OCI-LY1 (cell line): Measurements from ENCODE around the gene ADAT1.

ENCODE experiments used
- CTCF ChIP-seq: fragments of 200-600 bp; sonication (generic), shearing (Covaris generic); IDR thresholded peaks from 2 replicates; pipeline ENCODE4 v1.5.1; 2017; ENCODE audit warnings: mild to moderate bottlenecking, antibody characterized with exemption, low read length, moderate library complexity, mixed read lengths
- EZH2 ChIP-seq: fragments of 200-600 bp; sonication (generic), shearing (Covaris generic); IDR thresholded peaks from 2 replicates; pipeline ENCODE4 v1.8.0; 2017; ENCODE audit warnings: borderline replicate concordance, mixed run types, mild to moderate bottlenecking, antibody characterized with exemption, low read length, moderate library complexity, mixed read lengths

GRCh38 chr16:75629132-75629531, 6.1 kb upstream of the ADAT1 start:
- TF ChIP-seq CTCF (no peak), EZH2 (no peak)
